NOMO-1 treated with dmso at 0.1 percent for 144 hours (cell line): ENCODE results near the gene NFE2L2.
"Not testable (repeated sequence)": the region's sequence is repeated elsewhere in the genome, so short reads cannot be mapped to it uniquely, and the experiment has no call there.

ENCODE experiments used
- DNase-seq: peaks from one replicate; lab custom pipeline; 2025; ENCODE audit not compliant: unreplicated experiment; lab: John Stamatoyannopoulos, UW

The NFE2L2 gene

DNA sequence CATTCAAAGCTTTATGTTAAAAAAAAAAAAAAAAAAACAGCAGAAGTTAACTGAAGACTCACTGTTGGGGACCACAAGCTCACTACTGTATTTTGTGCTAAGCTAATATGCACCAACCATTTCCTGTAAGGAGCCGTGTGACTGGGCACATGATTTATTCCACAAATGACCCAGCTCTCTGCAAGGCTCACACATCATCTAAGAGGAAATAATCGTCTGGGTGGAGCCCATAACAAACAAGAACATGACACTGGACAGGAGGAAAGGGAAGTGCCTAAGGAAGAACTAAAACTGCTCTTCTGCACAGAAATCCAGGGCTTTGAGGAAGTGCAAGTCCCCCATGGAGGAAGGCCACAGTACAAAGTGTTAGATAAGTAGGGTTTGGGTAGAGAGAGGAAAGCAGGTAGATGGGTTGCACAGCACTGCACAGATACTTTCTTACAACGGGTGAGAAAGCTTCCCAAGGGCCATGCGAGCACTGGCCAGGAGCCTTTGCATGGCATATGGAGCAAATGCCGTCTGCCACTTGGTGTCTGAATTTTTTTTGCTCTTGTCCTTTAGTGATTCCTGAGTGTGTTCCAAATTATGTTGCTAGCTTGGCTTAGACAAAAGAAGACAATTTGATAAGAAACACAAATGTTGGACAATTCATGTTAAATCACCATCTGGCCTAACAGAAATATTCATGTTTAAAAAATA, 24.4 kb downstream of the NFE2L2 start:
- DNase-seq: peak; percentile 99

DNA sequence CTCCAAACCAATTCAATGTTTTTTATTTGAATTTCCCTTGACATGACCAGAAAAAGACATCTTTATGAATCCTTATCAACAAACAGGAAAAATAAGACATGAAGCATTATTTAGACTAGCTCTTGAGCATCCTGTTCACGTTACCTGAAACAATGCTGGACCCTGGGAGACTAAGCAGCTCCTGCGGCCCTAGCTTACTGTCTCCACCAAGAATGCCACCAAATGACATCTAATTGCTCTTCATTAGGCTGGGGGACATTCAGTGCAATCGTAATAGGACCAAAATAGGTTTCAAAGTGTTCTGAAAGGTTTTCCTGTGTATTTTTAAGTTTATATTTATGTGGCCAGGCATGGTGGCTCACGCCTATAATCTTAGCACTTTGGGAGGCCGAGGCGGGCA, 25.5 kb downstream of the NFE2L2 start:
- no peak for DNase-seq

DNA sequence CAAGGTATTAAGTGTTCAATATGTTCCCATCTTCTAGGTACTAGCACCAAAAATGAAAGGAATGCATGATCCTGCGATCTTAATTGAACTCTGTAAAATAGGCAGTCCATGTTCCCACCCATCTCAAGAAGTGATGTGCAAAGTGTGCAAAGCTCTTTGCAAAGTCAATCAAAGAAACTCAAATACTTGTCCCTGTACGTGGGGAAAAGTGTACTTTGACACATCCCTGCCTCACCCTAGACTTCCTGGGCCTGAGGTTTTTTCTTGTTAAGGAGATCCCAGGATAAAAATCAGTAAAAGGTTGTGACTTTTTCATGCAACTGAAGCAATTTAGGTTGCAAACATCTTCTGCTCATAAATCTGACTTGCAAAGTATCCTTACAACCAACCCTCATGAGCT, 26.6 kb downstream of the NFE2L2 start:
- DNase-seq: no peak

DNA sequence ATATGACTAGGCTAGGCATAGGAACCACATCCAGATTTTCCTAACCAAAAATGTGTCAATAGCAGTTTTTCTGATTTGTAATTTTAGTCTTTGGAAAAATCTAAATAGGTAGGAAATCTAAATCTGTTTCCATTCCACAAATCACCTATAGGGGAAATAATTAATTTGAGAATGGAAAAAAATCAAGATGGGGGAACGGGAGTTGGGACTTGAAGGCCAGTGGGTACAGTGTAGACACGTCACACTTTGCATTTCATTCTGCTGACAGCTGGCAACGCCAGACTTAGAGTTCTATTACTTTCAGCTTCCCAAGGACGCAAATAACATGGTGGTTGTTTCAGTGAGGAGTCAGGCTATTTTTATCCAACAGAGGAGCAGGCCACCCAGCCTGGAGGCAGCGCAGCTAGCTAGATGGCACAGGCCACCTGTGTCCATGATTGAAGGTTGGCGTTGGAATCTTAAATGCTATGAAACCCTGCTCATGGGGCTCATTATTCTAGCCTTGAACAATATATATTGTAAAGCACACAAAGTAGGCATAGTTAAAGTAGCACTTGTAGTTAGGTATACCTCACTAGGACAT, 28.6 kb downstream of the NFE2L2 start:
- DNase-seq: no peak

DNA sequence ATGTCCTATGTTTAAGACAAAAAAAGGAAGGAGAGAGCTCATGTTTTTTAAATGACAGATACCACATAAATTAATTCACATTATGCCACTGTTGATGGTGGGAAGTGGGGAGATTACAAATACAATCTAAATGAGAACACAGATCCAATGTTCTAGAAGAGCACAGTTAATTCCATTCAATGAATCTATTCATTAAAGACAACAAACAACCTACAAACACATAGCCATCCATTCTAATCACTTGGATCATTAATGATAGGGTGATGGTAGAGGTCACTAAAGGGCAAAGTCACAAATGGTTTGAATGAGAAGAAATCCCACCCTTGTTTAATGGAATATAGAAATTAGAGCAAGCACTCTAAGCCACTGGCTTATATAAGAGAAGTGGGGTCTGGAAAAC, 30.3 kb downstream of the NFE2L2 start:
- no peak for DNase-seq

DNA sequence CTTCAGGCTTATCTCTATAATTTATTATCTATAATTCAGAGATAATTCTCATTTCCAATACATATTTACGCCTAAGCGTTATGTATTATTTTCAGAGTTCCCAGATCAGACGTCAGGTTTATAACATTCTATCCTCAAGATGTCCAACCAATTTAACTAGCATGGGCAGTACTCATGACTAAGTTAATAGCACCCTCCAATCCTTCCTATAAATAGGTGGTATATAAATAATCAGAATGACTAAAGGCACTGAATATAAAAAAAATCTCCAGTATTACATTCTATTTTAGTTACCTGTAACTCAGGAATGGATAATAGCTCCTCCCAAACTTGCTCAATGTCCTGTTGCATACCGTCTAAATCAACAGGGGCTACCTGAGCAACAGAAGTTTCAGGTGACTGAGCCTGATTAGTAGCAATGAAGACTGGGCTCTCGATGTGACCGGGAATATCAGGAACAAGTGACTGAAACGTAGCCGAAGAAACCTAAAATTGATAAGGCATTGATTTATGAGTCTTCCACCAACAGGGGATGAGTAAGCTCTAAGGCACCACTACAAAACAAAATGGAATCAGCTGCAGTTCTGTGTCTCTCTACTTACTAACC, 32.3 kb downstream of the NFE2L2 start:
- no peak for DNase-seq

DNA sequence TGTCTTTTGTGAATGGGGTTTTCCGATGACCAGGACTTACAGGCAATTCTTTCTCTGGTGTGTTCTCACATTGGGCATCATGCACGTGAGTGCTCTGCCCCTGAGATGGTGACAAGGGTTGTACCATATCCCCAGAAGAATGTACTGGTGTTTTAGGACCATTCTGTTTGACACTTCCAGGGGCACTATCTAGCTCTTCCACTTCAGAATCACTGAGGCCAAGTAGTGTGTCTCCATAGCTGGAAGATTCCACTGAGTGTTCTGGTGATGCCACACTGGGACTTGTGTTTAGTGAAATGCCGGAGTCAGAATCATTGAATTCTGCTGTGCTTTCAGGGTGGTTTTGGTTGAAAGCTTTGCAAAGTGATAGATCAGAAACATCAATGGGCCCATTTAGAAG, 33.3 kb downstream of the NFE2L2 start:
- DNase-seq: no peak

DNA sequence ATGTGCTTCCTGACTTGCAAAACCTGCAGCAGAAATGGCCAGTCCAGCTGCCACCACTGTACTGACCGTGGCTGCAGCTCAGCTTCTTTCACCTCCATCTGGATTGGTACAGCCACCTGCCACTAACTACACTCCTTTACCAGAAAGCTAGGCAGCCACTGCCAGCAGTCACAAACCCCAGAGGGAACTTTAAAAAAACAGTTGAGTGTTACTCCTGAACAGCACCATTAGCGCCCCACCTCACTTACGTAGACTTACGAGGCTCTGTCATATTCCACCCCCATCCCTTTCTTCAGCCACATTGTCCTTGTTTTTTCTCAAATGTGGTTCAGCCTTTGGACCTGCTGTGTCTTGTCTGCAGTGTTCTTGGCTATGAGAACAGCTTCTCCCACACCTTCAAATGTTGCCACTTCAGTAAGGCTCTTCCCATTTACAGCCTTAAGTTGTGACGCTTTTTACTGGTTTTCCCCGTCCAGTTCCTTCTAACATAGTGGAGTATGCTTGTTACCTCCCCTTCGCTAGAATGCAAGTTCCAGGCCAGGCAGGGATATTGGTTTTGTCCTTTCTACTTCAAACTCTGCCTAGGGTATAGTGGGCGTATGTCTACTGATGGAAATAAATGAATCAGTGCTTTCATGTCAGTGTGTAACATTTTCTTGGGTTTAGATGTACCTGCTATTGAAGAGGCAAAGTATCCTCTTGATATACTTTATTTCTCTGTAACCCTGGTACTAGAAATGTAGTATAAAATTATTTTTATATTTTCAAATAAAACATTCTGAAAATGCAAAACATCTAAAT, 34.9 kb downstream of the NFE2L2 start:
- no peak for DNase-seq

DNA sequence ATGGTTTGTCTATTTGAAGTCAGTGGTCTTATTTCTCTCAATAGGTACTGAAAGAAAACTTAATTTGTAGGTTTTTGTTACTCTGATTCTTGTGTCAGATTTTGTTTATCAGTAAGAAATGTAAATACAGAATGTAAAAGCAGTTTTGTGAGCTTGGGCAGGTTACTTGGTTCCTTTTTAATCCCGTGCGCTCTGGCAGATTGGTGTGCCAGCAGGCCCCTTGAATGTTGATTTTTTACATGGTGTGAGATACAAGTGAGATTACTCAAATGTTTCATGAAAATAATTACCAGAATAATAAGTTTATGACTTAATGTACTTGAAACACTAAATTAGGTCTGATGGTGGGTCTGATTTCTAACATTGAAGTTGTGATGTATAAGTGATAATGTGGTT, 38.6 kb downstream of the NFE2L2 start:
- no peak for DNase-seq

DNA sequence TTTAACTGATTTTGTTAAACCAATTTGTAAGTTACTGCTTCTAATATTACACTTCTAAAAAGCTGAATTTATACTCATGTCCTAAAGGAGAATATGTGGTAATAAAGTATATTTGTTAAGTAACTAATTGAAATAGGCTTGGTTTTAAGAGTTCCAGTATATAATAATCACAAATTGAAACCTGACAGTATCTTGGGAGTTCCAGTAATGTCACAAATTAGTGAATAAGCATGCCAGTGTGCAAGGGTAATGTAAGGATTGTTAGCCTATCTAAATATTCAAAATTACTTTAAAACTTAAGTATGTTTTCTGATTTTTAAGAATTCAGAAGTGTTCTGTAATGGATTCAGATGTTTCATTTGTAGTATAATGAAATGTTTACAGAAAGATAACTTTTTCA, 41.1 kb downstream of the NFE2L2 start:
- not testable (repeated sequence) for DNase-seq

DNA sequence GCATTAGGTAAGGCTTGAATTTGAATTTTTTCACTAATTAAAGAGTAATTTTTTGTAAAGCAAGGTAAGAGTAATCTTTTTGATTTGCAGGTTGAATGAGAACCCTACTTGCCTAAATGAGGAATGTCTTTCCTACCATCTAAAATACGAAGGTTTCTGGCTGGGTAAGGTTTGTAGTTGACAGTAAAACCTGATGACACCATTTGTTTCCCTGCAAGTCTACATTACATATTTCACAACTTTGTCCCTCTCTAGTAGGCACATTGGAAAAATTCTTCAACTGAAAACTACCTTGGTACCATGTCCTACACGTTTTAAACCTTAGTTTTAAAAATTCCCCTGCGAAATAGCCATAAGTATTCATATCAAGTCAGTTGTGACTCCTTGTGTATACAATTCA, 42.6 kb downstream of the NFE2L2 start:
- no peak for DNase-seq

DNA sequence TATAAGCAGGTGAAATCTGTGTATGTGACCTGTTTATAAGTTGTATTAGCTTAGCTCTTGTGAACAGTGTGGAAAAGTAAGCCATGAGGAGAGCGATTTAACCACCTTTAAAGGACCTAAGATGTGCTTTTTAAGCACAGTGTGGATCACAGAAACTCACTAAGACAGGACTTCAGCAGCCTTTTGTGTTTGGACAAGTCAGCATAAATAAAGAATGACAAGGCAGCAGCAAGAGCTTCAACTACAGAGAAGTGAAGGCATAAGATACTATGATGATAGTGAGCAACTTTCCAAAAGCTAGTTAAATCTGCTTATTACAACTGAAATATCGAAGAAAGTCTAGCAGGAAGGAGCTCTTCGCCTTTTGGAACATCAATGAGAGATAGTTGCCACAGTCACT, 43.0 kb downstream of the NFE2L2 start:
- no peak for DNase-seq

DNA sequence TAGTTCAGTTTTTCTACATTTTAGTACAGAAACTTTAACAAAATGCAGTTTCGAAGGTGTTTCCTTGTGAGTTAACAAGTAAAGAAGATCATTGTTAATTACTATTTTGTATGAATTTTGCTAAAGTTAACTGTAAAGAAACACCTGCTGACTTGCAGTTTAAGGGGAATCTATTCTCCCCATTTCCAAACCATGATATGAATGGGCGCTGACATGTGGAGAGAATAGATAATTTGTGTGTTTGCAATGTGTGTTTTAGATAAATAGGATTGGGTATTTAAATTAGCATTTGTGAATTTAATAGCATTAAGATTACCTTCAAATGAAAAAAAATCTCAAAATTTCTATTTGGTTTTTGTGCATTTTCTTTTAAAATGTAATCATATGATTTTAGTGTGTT, 44.7 kb downstream of the NFE2L2 start:
- not testable (repeated sequence) for DNase-seq

DNA sequence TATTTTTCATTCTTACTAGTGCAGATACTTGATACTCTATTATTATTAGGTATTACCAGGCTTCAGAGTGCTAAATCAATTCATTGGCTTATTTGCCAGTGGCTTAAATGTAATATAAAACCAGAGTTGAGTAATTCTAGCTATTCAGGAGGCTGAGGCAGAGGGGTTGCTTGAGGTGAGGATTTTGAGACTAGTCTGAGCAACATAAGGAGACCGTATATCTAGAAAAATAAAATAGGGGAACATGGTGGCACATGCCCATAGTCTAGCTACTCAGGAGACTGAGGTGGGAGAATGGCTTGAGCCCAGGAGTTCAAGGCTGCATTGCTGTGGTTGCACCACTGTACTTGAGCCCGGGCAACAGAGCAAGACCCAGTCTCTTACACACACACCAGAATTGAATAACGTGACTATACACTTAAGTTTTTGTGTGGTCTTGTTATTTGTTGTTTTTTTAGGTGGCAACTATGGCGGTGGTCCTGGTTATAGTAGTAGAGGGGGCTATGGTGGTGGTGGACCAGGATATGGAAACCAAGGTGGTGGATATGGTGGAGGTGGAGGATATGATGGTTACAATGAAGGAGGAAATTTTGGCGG, 47.2 kb downstream of the NFE2L2 start:
- DNase-seq: no peak

DNA sequence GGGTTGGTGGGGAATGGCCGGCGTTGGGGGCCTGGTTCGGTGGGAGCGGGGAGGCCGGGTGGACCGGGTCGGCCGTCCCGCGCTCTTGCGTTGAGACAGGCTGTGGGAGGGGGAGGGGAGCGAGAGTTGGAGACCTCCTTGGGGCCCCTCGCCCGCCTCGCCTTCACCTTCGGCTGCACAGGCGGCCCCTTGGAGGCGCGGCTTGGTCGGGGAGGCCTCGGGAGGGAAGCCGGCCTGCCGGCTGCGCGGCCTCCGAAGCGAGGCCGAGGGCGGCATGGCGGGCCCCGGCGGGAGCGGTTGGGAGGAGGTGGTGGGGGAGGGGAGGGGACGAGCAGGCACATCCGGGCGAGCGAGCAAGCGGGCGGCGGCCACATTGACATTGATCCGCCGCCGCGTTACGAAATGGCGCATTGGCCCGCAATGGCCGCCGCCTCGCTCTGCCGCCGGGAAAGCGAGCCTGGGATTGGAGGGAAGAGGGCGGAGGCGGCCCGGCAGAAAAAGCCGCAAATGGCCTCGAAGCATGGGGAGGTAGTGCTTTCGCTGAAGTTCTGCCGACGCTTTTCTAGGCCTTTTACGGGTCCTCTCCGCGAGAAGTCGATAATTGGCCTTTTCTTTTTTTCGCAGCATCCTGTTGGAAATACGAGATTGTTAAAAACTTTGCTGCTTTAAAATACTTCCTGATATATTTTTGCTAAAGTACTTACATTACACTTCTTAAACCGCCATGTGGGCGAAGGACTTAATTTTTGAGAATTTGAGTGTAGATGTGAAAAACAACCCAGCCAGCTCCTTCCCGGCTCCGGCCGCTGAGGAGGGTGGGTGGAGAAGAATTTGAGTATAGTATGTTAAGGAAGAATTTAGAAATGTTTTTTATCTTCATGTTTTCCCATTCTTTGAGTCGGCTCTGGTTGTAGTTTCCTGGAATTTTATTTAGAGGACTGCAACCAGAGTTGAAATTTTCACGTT, 51.4 kb downstream of the NFE2L2 start:
- DNase-seq: peak; percentile 82

DNA sequence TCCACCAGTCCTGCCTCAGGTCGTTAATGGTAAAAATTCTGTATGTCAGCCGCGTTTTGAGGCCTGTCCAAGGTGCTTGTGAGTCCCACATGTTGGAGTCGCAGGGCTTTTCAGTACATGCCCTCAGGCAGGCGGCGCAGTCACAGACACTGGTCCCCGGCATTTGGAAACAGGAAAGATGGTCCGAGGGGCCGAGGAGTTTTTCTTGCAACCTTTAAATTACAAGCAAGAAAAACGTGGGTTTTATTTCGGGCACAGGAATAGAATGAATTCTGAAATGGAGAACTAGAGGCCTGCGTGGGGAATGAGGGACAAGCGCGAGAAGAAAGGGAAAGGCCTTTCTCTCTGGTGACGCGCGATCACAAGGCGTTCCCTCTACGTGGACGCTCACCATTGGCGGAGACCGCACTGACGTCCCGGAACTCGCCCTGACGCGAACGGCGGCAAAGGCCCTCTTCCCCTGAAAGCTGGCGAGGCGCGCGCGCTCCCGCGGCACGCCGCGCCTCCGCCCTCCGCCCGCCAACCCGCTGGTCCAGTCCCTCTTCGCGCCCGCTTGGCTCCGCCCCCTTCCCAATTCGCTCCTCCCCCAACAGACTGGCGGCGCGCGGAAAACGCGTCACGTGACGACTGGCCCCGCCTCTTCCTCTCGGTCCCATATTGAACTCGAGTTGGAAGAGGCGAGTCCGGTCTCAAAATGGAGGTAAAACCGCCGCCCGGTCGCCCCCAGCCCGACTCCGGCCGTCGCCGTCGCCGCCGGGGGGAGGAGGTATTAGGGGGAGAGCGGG, 52.2 kb downstream of the NFE2L2 start, which contains the start of gene HNRNPA3:
Gene HNRNPA3, plus strand, starts transcription at position 689 of the 785 bp plus-strand sequence. Its CDS starts 6 bp downstream, at position 695.
- DNase-seq: peak; percentile 98

DNA sequence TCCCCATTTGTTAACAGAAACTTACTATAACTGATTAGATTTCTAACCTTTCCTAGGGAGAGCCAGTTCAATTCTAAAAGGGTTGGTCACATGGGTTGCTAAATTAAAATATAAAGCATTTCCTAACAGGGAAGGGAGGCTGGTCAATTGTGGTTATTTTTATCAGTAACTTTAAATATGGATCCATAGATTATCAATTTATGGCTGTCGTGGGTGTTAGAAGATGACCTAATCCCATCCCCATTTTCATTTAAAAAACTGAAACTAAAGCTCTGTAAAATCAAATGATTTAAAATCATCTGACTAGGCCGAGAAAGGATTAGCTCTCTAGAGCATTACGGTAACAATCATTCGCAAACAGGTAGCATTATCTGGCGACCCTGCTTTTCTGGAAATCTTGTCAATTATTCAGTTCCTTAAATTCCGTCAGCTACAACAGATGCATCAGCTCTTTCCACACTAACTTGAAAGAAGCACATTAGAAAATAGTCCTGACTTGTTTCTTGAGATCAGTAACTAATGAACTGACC, 52.9 kb downstream of the NFE2L2 start:
- no peak for DNase-seq

DNA sequence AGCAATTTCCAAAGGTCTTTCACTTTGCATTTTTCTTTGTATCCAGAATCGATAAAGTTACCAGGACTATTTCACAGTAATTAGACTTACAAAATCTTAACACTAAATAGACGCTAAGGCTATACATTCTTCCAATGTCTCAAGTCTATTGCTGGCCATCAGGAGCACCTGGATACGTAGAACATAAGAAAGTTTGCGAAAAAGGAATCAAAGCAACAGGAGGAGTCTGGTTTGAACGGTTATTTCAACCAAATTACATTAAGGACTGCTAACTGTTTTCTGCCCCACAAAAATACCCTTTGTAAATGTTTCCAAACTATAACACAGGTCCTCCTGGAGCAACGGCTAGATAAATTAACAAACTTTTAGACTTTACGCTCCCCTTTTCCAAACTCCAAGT, 53.4 kb downstream of the NFE2L2 start:
- no peak for DNase-seq

DNA sequence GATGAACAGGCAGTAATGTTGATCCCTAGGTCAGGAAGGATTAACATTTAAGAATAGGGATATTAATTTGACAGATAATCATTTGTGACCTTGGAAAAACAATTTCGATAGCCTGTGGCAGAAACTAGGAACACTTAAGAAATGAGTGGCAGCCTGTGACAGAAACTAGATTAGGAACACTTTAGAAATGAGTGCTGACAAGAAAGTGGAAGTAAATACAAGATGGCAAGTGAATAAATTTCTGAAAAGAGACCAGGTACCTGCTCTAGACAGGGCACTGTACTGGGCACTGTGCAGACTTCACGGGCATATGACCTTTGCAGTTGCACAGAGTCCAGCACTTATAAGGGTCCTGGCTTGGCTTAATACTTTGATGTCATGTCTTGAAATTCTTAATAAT, 57.4 kb downstream of the NFE2L2 start:
- DNase-seq: no peak
